Activated naive CD4-positive, alpha-beta T cell (primary cell): ENCODE results near the gene MYOZ1.
A peak's percentile ranks its signal among the peaks of the same experiment; 100 is the strongest.
"Not testable (repeated sequence)": the region's sequence is repeated elsewhere in the genome, so short reads cannot be mapped to it uniquely, and the experiment has no call there.

Source experiments
- DNase-seq, 4 experiments: peaks; one replicate each; lab custom pipeline; 2025; lab: John Stamatoyannopoulos, UW

Gene MYOZ1

GRCh38 chr10:73647875-73648651 lies 6.8 kb upstream of the MYOZ1 start:
- no peak for DNase-seq

DNA sequence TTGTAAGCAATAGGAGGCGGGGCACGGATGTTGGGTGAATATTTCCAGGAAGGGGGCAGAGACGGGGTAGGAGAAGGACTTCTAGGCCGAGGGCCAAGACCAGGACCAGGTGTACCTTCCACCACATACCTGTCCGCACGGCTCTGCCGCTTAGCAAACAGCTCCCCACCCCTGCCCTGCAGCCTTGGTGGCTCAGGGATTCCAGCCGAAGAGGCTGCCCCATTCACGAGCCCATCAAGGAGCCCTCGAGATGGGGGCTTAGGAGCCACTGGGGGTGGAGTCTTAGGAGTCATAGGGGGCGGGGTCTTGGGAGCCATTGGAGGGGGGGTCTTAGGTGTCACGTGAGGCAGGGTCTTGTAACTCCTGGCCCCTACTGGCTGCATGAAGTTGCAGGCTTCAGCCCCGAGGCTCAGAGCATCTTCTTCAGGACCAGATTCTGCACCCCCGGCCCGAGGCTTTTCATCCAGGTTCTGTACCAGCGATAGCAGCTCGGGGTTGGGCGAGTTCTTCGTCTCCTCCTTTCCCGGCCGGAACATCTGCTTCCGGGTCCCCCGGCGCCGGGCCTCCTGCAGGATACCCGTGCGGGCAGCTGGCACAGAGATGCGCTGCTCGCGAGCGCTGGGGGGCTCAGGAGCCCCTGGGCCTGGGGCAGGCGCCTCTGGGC lies 6.1 kb upstream of the MYOZ1 start:
- DNase-seq, result peak in 1 of 4 experiments; percentile 13

GRCh38 chr10:73646598-73647041 lies 5.3 kb upstream of the MYOZ1 start:
- DNase-seq, result no peak

- no peak for DNase-seq
These were observed 4.0 kb upstream of the MYOZ1 start for GRCh38 chr10:73645251-73645650.

GRCh38 chr10:73644767-73645166 lies 3.5 kb upstream of the MYOZ1 start:
- no peak for DNase-seq

DNA sequence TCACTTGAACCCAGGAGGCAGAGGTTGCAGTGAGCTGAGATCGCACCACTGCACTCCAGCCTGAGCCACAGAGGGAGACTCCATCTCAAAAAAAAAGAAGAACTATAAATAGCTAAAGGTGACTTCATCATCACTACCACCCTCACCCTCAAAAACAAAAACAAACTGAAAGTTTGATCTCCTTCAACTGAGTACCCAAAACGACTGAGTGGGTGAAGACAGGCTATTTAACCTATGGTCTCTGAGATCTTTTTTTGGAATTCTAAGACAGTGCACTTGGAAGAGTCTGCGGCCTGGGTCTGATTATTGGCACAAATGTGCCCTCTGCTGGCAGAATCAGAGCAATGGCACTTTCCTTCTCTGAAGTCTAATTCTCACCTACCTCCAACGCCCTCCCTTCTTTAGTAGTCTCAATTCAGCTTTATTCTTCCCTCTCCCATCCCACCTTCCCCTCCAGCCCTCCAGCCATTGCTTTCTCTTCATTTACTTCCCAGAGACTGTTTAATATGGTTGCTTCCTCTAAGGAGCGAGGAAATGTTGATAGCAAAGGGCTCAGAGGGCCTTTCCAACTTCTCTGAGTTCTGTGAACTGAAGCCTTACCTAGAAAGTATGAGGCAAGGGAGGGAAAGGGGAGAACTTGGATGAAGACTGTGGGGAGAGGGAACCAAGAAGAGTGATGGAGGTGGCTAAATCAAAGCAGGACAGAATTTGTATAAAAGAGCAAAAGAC lies 2.9 kb upstream of the MYOZ1 start:
- DNase-seq, result peak in 1 of 4 experiments; percentile 22

- DNase-seq, result no peak
These were observed 2.1 kb upstream of the MYOZ1 start for GRCh38 chr10:73643362-73643761.

GRCh38 chr10:73639286-73639685 lies 2.0 kb downstream of the MYOZ1 start:
- DNase-seq, result no peak

DNA sequence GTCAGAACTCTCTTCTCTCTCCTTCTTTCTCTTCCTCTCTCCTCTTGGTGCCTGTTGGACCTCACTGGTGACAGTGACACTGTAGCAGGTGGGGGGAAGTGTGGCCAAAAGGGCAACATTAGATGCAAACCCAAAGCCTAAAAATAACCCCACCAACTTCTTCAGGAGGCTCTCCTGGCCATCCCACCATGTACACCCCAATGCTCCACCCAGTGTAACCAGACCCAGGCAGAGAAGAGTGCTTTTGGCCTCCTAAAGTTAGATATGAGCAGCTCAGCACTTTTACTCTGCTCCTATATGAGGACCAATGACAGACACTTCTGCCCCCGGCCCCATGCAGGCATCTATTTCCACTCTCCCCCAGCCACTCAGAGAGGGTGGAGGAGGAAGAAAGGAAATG lies 5.5 kb downstream of the MYOZ1 start:
- no peak for DNase-seq

DNA sequence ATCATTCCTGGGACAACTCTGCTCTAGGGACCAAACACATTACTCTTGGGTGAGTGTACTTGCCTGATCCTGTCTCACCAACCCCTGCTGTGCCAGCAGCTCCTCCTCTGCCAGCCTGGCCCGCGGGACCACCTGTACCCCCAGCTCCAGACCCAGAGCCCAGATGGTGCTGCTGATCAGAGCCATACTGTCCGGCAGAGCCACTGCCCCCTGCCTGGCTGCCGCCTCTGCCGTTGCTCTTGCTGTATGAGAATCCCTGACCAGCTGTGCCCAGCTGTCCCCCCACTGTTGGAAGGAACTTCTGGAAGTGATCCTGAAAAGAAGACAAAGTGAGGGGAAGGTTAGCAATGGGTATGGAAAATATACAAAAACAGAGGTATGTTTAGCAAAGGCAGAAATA lies 6.9 kb downstream of the MYOZ1 start:
- no peak for DNase-seq

DNA sequence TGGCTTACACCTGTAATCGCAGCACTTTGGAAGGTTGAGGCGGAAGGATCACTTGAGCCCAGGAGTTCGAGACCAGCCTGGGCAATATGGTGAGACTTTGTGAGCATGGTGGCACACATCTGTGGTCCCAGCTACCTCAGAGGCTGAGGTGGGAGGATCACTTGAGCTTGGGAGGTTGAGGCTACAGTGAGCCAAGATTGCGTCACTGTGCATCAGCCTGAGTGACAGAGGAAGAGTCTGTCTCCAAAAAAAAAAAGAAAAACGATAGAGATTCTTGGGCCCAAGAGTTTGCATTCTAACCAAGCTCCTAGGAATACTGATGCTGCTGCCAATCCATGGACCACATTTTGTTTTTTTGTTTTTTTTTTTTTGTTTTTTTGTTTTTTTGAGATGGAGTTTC lies 12.1 kb downstream of the MYOZ1 start:
- no peak for DNase-seq

DNA sequence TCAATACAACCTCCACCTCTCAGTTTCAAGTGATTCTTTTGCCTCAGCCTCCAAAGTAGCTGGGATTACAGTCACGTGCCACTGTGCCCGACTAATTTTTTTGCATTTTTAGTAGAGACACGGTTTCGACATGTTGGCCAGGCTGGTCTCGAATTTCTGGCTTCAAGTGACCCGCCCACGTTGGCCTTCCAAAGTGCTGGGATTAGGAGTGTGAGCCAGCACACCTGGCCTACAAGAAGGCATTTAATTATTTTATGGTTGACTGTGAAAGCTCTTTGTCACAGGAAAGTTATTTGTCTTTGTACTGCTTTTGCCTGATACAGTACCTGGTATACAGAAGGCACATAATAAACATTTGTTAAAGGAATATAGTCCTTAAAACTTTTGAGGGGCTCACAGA lies 12.9 kb downstream of the MYOZ1 start:
- no peak for DNase-seq

DNA sequence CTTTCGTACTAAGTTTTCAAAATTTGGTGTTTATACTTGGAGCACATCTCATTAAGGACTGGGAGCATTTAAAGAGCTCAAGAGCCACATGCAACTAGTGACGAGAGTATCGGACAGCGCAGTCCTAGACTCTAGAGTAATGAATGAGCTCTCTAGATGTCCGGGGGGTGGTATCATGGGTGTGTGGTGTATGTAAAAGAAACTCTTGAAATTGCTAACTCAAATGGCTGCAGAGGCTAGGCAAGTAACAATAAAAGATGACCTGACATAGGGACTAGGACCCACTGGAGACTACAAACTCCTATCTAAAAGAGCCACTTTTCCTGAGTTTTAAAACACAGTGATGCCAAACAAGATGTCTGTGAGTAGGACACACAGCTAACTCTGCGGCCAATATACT lies 14.0 kb downstream of the MYOZ1 start:
- DNase-seq, result no peak

DNA sequence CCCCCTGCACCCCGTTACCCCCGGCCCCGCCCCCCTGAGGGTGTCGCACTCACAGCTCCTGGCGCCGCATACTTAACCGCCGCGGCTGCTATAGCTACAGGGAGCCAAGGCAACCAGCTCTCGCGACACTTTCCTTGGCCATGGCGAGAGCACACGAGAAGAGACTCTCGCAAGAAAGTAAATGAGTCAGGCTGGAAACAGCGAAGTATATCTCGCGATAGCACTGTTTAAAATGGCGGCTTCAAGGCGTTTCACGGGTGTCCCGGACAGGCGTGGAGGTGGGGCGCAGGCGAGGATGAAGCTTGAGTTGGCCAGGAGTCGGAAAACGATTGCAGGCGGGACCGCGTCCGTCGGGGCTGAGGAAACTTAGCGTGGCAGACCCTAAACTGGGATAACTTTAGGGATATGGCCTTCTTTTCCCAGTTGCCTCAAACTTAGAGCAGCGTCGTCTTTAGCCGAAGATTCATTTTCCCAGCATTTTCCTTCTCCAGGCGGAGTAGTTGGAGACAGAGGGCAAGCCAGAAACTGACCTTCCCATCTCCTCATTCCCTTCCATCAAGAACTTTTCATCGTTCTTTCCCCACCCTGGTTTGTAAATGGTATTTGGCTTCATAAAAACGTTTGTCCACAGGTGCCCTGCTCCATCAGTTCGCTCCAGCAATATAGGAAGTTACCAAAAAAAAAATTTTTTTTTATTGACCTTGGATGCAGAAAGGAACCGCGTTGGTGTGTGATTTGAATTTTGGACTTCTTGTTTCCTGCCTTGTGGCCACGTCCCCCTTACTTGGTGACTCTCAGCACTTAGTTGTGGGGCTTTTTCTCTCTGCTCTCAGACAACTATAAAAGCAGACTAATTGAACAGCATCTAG lies 15.2 kb downstream of the MYOZ1 start:
- DNase-seq, result peak; percentile 57 to 84 (median 75)

GRCh38 chr10:73625004-73625883 lies 16.0 kb downstream of the MYOZ1 start:
- no peak for DNase-seq

DNA sequence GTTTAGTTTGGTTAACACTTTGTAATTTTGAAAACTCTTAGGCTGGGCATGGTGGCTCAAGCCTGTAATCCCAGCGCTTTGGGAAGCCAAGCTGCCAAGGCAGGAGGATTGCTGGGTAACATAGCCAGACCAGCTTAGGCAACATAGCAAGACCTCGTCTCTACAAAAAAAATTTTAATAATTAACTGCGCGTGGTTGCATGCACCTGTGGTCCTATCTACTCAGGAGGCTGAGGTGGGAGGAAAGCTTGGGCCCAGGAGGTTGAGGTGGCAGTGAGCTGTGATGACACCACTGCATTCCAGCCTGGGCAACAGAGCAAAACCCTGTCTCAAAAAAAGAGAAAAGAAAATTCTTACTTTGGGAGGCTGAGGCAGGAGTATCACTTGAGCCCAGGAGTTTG lies 18.2 kb downstream of the MYOZ1 start:
- DNase-seq, result no peak

GRCh38 chr10:73620974-73621373 lies 20.3 kb downstream of the MYOZ1 start:
- DNase-seq, result not testable (repeated sequence)

DNA sequence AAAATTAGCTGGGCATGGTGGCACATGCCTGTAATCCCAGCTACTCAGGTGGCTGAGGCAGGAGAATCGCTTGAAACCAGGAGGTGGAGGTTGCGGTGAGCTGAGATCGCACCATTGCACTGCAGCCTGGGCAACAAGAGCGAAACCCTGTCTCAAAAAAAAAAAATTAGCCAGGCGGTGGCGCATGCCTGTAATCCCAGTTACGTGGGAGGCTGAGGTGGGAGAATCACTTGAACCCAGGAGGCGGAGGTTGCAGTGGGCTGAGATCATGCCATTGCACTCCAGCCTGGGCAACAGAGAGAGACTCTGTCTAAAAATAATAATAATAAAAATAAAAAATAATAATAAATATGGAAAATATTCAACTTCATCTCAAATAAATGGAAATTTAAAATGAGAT lies 24.1 kb downstream of the MYOZ1 start:
- DNase-seq, result not testable (repeated sequence)

DNA sequence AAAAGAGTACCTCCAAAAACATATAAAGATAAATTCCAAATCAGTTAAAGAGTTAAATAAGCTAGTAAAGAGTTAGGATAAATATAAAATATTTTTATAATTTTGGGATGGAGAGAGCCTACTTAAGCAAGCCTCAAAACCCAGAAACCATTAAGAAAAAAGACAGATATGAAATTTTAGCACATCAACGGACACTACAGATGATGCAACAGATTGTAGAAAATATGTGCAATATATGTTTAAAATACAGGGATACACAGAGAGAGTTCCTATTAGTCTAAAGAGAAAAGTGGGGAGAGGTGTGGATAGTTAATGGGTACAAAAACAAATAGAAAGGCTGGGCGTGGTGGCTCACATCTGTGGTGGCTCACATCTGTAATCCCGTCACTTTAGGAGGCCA lies 26.6 kb downstream of the MYOZ1 start:
- DNase-seq, result no peak

GRCh38 chr10:73609116-73609515 lies 32.2 kb downstream of the MYOZ1 start:
- DNase-seq, result no peak

- no peak for DNase-seq
These were observed 39.8 kb downstream of the MYOZ1 start for GRCh38 chr10:73601486-73601921.
